GM12878 (cell line): ENCODE data around the gene ACTL6B. TPM values are rescaled to one million over a fixed set of nuclear protein-coding genes. Genes with fewer than 3 reads are reported as not detected.

ENCODE experiments used
- BCLAF1 ChIP-seq: fragments of 450-650 bp; IDR thresholded peaks from 2 replicates; pipeline ENCODE4 v1.6.1; 2017; ENCODE audit warnings: antibody characterized with exemption, mild to moderate bottlenecking, moderate library complexity
- HDAC6 ChIP-seq: fragments of 200-600 bp; sonication (generic); IDR thresholded peaks from one replicate; pipeline ENCODE4 v1.8.0; 2017; ENCODE audit warnings: antibody characterized with exemption; ENCODE audit not compliant: unreplicated experiment
- IRF4 ChIP-seq: IDR thresholded peaks from 2 replicates; pipeline ENCODE4 v1.6.1; 2011; ENCODE audit warnings: low read depth, low read length
- KLF5 ChIP-seq: fragments of 450-650 bp; IDR thresholded peaks from 2 replicates; pipeline ENCODE4 v1.6.1; 2014; ENCODE audit warnings: mild to moderate bottlenecking; ENCODE audit not compliant: partially characterized antibody
- MTA3 ChIP-seq: IDR thresholded peaks from 2 replicates; pipeline ENCODE4 v1.6.1; 2012; ENCODE audit warnings: low read length, inconsistent platforms, borderline replicate concordance
- POLR2AphosphoS2 ChIP-seq: IDR thresholded peaks from 2 replicates; pipeline ENCODE4 v1.6.1; 2011; ENCODE audit warnings: low read depth, mild to moderate bottlenecking, low read length, improper control_type of control experiment, moderate library complexity
- RB1 ChIP-seq: fragments of 450-650 bp; formaldehyde crosslinking; IDR thresholded peaks from 2 replicates; pipeline ENCODE4 v1.6.1; 2017; ENCODE audit warnings: mild to moderate bottlenecking, borderline replicate concordance
- SKIL ChIP-seq: fragments of 450-650 bp; IDR thresholded peaks from 2 replicates; pipeline ENCODE4 v1.6.1; 2017; ENCODE audit warnings: mild to moderate bottlenecking, low read depth, inconsistent platforms; ENCODE audit not compliant: poor library complexity, severe bottlenecking
- SMAD1 ChIP-seq: fragments of 450-650 bp; IDR thresholded peaks from 2 replicates; pipeline ENCODE4 v1.6.1; 2018; ENCODE audit warnings: mild to moderate bottlenecking, low read depth; ENCODE audit not compliant: partially characterized antibody
- SREBF1 ChIP-seq: IDR thresholded peaks from 2 replicates; pipeline ENCODE4 v1.6.1; 2012; ENCODE audit warnings: mild to moderate bottlenecking, low read length
- SUPT20H ChIP-seq: IDR thresholded peaks from 2 replicates; pipeline ENCODE4 v1.6.1; 2011; ENCODE audit warnings: low read depth, mild to moderate bottlenecking, low read length, moderate library complexity, borderline replicate concordance; ENCODE audit not compliant: control insufficient read depth
- USF2 ChIP-seq: IDR thresholded peaks from 2 replicates; pipeline ENCODE4 v1.6.1; 2011; ENCODE audit warnings: low read depth, low read length, improper control_type of control experiment, borderline replicate concordance
- ZBTB11 ChIP-seq: fragments of 450-650 bp; formaldehyde crosslinking; IDR thresholded peaks from 2 replicates; pipeline ENCODE4 v1.5.0; 2022; ENCODE audit warnings: mild to moderate bottlenecking, missing genetic modification characterization
- ZNF622 ChIP-seq: fragments of 450-650 bp; IDR thresholded peaks from 2 replicates; pipeline ENCODE4 v1.6.1; 2017; ENCODE audit warnings: mild to moderate bottlenecking, inconsistent platforms
- polyA plus RNA-seq, 11 experiments: library from polyadenylated mRNA; depleted of rRNA in 4 of 11; unstranded in 6 of 11; stranded (reverse) in 5 of 11; fragments of >200 nt; fragmentation: Nextera tagmentation in 4 of 11; fragmentation: Illumina TruSeq in 1 of 11; extraction: Ambion mirVana in 4 of 11; extraction: Trizol in 1 of 11; gene quantifications; 1 replicate in 1 of 11; 2 replicates in 10 of 11; pipeline versions ENCODE4 v1.2.1 to v1.2.3, GENCODE V29; 2011 to 2016; ENCODE audit warnings: inconsistent platforms in 2 of 11, missing spikeins in 2 of 11, low read depth in 1 of 11
- total RNA-seq, 4 experiments: library from RNA; depleted of rRNA in 3 of 4; stranded (reverse); fragments of >200 nt in 3 of 4; fragmentation: Illumina TruSeq in 1 of 4; extraction: Trizol in 1 of 4; gene quantifications; 2 replicates each; pipeline versions ENCODE4 v1.2.1 to v1.2.3, GENCODE V29; 2013 to 2021

The ACTL6B gene
- total and polyA plus RNA-seq, 10 of the 15 experiments (the other 5 are each of a cell fraction or from before 2014, with no cell fraction given): not detected

- TF ChIP-seq ZBTB11 (CRISPR knock-in tag) (no peak), BCLAF1 (no peak), SKIL (no peak), SREBF1 (no peak), RB1 (no peak), KLF5 (no peak), MTA3 (no peak), SMAD1 (no peak), HDAC6 (no peak), POLR2AphosphoS2 (no peak), IRF4 (no peak), USF2 (no peak), ZNF622 (no peak), SUPT20H (no peak)
Observed at GRCh38 chr7:100676501-100677306, 20.5 kb upstream of the ACTL6B start (continued).
